Esophagus (tissue), 2 donors: Measurements from ENCODE around the gene TTLL13. TPM values are rescaled to one million over a fixed set of nuclear protein-coding genes. Genes with fewer than 3 reads are reported as not detected.

Source experiments
- H3K27ac ChIP-seq, 2 donors: one replicate each; pipeline ENCODE4 v1.5.1; 2013; ENCODE audit warnings: low read depth in 2 of 2, mild to moderate bottlenecking in 2 of 2, inconsistent platforms in 1 of 2, low read length in 1 of 2, moderate library complexity in 1 of 2
- H3K27me3 ChIP-seq, 2 donors: one replicate each; pipeline ENCODE4 v1.6.1; 2013; ENCODE audit warnings: low read length in 2 of 2, control low read depth in 1 of 2, mild to moderate bottlenecking in 1 of 2; ENCODE audit not compliant: insufficient read depth in 2 of 2, control insufficient read depth in 1 of 2
- H3K36me3 ChIP-seq, 2 donors: one replicate each; pipeline ENCODE4 v1.6.1; 2013; ENCODE audit warnings: low read length in 1 of 2; ENCODE audit not compliant: control insufficient read depth in 2 of 2, insufficient read depth in 2 of 2
- H3K4me1 ChIP-seq, 2 donors: one replicate each; pipeline ENCODE4 v1.6.1; 2013; ENCODE audit warnings: low read length in 1 of 2; ENCODE audit not compliant: control insufficient read depth in 2 of 2, insufficient read depth in 2 of 2
- H3K4me3 ChIP-seq, 2 donors: one replicate each; pipeline ENCODE4 v1.5.1; 2013; ENCODE audit warnings: low read length in 2 of 2, mild to moderate bottlenecking in 2 of 2, low read depth in 1 of 2, moderate library complexity in 1 of 2
- H3K9me3 ChIP-seq, 2 donors: one replicate each; pipeline ENCODE4 v1.6.1; 2013; ENCODE audit warnings: mild to moderate bottlenecking in 2 of 2, low read depth in 1 of 2, low read length in 1 of 2, moderate library complexity in 1 of 2; ENCODE audit not compliant: control insufficient read depth in 2 of 2, insufficient read depth in 1 of 2
- WGBS, 2 donors: extraction: QIAGEN DNeasy Blood & Tissue Kit; methylation state at CpG; one replicate each; pipeline ENCODE4 v1.1.7; 2013; 5-methylcytosine and 5-hydroxymethylcytosine counted together
- polyA plus RNA-seq, 2 donors: library from polyadenylated mRNA; stranded (reverse); fragments of 200-250 nt; gene quantifications; one replicate each; pipeline ENCODE4 v1.2.3, GENCODE V29; 2013
- donor health status: healthy with polysubstance abuse.
- donor health status: Bipolar disorder and iron deficiency.

TTLL13 gene
- polyA plus RNA-seq, 2 donors, result 0.04 to 0.07 TPM

- Histone ChIP-seq H3K36me3 (peaks cover 3 to 30% of the 10 kb centered on the region in 2 donors), H3K4me1 (peaks cover 11 to 36% of the 10 kb centered on the region in 2 donors), H3K9me3 (no peaks in the 10 kb centered on the region), H3K27ac (peak overlapping the region; percentile 98), H3K4me3 (no peak overlapping the region), H3K27me3 (no peaks in the 10 kb centered on the region)
- 45 to 53% methylated on average over 11 of the region's 11 CpGs for WGBS, 2 donors
Observed at GRCh38 chr15:90213818-90214204, 35.5 kb upstream of the TTLL13 start.

GRCh38 chr15:90214553-90215196, 34.7 kb upstream of the TTLL13 start:
- peak overlapping the region; percentile 36 to 88 for H3K27ac ChIP-seq

GRCh38 chr15:90217671-90218394, 31.5 kb upstream of the TTLL13 start:
- Histone ChIP-seq H3K27ac (peak overlapping the region; percentile 33 to 78), H3K36me3 (peaks cover 3 to 33% of the 10 kb centered on the region in 2 donors)

More at GRCh38 chr15:90214553-90215196, 34.7 kb upstream of the TTLL13 start:
- H3K36me3 ChIP-seq, result peaks cover 3 to 34% of the 10 kb centered on the region in 2 donors
- H3K4me1 ChIP-seq, result peaks cover 11 to 34% of the 10 kb centered on the region in 2 donors
- 60 to 64% methylated on average over 8 of the region's 8 CpGs for WGBS, 2 donors
- no peaks in the 10 kb centered on the region for H3K27me3 ChIP-seq
- no peak overlapping the region for H3K4me3 ChIP-seq
- no peaks in the 10 kb centered on the region for H3K9me3 ChIP-seq

GRCh38 chr15:90219421-90220141, 29.8 kb upstream of the TTLL13 start:
- Histone ChIP-seq H3K27me3 (no peaks in the 10 kb centered on the region), H3K36me3 (peaks cover 10 to 50% of the 10 kb centered on the region in 2 donors), H3K4me1 (peaks cover 7 to 18% of the 10 kb centered on the region in 2 donors), H3K9me3 (no peaks in the 10 kb centered on the region), H3K4me3 (no peak overlapping the region), H3K27ac (peak overlapping the region in 1 of 2 donors; percentile 63)
- WGBS, 2 donors, result 65 to 67% methylated on average over 17 of the region's 17 CpGs

More at GRCh38 chr15:90217671-90218394, 31.5 kb upstream of the TTLL13 start:
- Histone ChIP-seq H3K4me3 (no peak overlapping the region), H3K4me1 (peaks cover 7 to 18% of the 10 kb centered on the region in 2 donors), H3K9me3 (no peaks in the 10 kb centered on the region), H3K27me3 (no peaks in the 10 kb centered on the region)
- WGBS, 2 donors, result 57 to 72% methylated on average over 9 of the region's 9 CpGs

- Histone ChIP-seq H3K27ac (peak overlapping the region; percentile 35 to 88), H3K36me3 (peaks cover 18 to 62% of the 10 kb centered on the region in 2 donors), H3K4me3 (no peak overlapping the region), H3K9me3 (no peaks in the 10 kb centered on the region), H3K27me3 (no peaks in the 10 kb centered on the region), H3K4me1 (peaks cover 7 to 18% of the 10 kb centered on the region in 2 donors)
- WGBS, 2 donors, result 43 to 46% methylated on average over 14 of the region's 14 CpGs
Observed at GRCh38 chr15:90221246-90221900, 28.0 kb upstream of the TTLL13 start.

- no peaks in the 10 kb centered on the region for H3K9me3 ChIP-seq
- no peak overlapping the region for H3K27ac ChIP-seq
- H3K27me3 ChIP-seq, result no peaks in the 10 kb centered on the region
- WGBS, 2 donors, result 74 to 86% methylated on average over 2 of the region's 2 CpGs
- peaks cover 18 to 66% of the 10 kb centered on the region in 2 donors for H3K36me3 ChIP-seq
- H3K4me3 ChIP-seq, result no peak overlapping the region
- peaks cover 7 to 13% of the 10 kb centered on the region in 2 donors for H3K4me1 ChIP-seq
Observed at GRCh38 chr15:90222547-90222946, 26.8 kb upstream of the TTLL13 start.

- peaks cover 7 to 12% of the 10 kb centered on the region in 2 donors for H3K4me1 ChIP-seq
- H3K4me3 ChIP-seq, result no peak overlapping the region
- no peaks in the 10 kb centered on the region for H3K9me3 ChIP-seq
- peak overlapping the region in 1 of 2 donors; percentile 37 for H3K27ac ChIP-seq
- peaks cover 20 to 69% of the 10 kb centered on the region in 2 donors for H3K36me3 ChIP-seq
- WGBS, 2 donors, result 88 to 93% methylated on average over 22 of the region's 22 CpGs
- H3K27me3 ChIP-seq, result no peaks in the 10 kb centered on the region
Observed at GRCh38 chr15:90223441-90224165, 25.8 kb upstream of the TTLL13 start.

GRCh38 chr15:90225047-90225446, 24.3 kb upstream of the TTLL13 start:
- peaks cover 21 to 69% of the 10 kb centered on the region in 2 donors for H3K36me3 ChIP-seq
- no peaks in the 10 kb centered on the region for H3K9me3 ChIP-seq
- H3K27ac ChIP-seq, result no peak overlapping the region
- no peak overlapping the region for H3K4me3 ChIP-seq
- peaks cover 7 to 12% of the 10 kb centered on the region in 2 donors for H3K4me1 ChIP-seq
- no peaks in the 10 kb centered on the region for H3K27me3 ChIP-seq
- 89 to 91% methylated on average over 17 of the region's 17 CpGs for WGBS, 2 donors
